ENCODE measurements around the gene OSTM1.

- TF ChIP-seq REST (IDR thresholded peaks at IDR 0.05; ENCODE audit: insufficient replicate concordance, low read depth): no peak
- TF ChIP-seq POLR2AphosphoS5 (IDR thresholded peaks at IDR 0.05; ENCODE audit: low read depth): no peak
- TF ChIP-seq CTCF (IDR thresholded peaks at IDR 0.05; ENCODE audit: insufficient read depth, low read length): no peak
- TF ChIP-seq GABPA (IDR thresholded peaks at IDR 0.05; ENCODE audit: low read depth): no peak
- TF ChIP-seq SPI1 (IDR thresholded peaks at IDR 0.05; ENCODE audit: borderline replicate concordance, low read depth): no peak
Observed at GRCh38 chr6:108106694-108107093, 32.2 kb upstream of the OSTM1 start.
